T47D (cell line): ENCODE results near the gene GNB1L.
A peak's percentile ranks its signal among the peaks of the same experiment; 100 is the strongest.

Source experiments
- DNase-seq, 2 experiments: peaks; one replicate each; pipeline versions ENCODE4 v3.0.0 to v3.0.0-alpha.2; 2011 to 2012; ENCODE audit warnings: low read depth in 1 of 2, low spot score in 1 of 2
- JUND ChIP-seq: IDR thresholded peaks from 2 replicates; pipeline ENCODE4 v1.6.1; 2012; ENCODE audit warnings: low read depth
- in situ Hi-C: cut with HindIII; loops from 2 replicates; pipeline ENCODE4 v1.10.0; 2016; ENCODE audit warnings: low sequenced_read_pairs, low pct_unique_long_range_greater_than_20kb

The GNB1L gene

GRCh38 chr22:19824212-19824925, 30.3 kb downstream of the GNB1L start:
- in situ Hi-C loops, result no loop called here
- TF ChIP-seq JUND, result no peak

DNA sequence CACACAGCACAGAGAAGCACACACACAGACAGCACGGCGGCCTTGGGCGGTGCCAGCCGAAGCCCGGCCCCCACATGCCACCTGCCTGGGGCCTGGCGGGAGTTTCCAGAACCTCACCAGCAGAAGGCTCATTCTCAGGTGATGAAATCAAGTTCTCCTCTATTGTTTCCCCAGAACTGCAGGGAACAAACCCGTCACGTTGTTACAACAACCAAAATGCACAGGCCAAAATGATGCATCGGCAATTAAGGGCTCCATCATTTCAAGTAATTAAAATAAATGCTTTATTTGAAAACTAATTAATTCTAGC, 30.8 kb downstream of the GNB1L start:
- TF ChIP-seq JUND, result no peak

More at GRCh38 chr22:19824212-19824925, 30.3 kb downstream of the GNB1L start:
- no peak for DNase-seq

DNA sequence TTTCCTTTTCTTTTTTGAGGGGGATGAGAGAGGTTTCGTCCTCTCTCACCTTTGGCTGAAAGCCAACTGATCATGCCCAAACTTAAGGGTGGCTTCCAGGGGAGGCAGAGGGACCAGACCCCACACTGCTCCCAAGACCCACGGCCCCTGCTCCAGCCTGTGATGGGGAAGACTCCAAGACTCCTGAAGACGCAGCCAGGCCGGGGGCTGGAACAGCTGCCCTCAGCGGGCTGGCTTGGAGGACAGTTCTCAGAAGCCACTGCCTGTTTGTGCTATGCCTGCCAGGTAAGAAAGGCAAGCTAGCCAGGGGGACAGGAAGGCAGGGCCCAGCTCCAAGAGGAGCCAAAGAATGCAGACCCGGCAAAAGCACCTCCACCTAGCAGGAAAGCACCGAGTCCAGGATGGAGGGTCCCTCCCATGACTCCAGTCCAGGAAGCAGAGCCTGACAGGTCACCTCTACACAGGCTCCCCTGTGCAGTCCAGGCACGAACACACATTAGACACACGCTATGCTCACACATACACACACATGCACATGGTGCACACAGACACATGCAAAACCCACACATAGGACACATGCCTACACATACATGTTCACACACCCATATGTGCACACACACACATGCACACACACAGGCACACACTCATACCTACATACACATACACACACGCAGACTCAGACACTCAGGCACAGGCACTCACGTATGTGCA, 31.3 kb downstream of the GNB1L start:
- no peak for DNase-seq
- no peak for TF ChIP-seq JUND
- in situ Hi-C loops, result no loop called here

More for the DNA sequence above, 30.8 kb downstream of the GNB1L start:
- DNase-seq, result peak; percentile 49 to 67
- in situ Hi-C loops, result no loop called here

GRCh38 chr22:19822301-19823117, 32.2 kb downstream of the GNB1L start:
- TF ChIP-seq JUND, result no peak
- in situ Hi-C loops, result no loop called here
- DNase-seq, result no peak

GRCh38 chr22:19821523-19822300, 33.0 kb downstream of the GNB1L start:
- no peak for DNase-seq
- no peak for TF ChIP-seq JUND
- in situ Hi-C loops, result no loop called here

GRCh38 chr22:19820880-19821522, 33.7 kb downstream of the GNB1L start:
- no peak for TF ChIP-seq JUND
- in situ Hi-C loops, result no loop called here
- no peak for DNase-seq

GRCh38 chr22:19819911-19820879, 34.5 kb downstream of the GNB1L start:
- in situ Hi-C loops, result no loop called here
- TF ChIP-seq JUND, result no peak
- no peak for DNase-seq

GRCh38 chr22:19819208-19819910, 35.3 kb downstream of the GNB1L start:
- in situ Hi-C loops, result no loop called here
- DNase-seq, result no peak
- TF ChIP-seq JUND, result no peak

DNA sequence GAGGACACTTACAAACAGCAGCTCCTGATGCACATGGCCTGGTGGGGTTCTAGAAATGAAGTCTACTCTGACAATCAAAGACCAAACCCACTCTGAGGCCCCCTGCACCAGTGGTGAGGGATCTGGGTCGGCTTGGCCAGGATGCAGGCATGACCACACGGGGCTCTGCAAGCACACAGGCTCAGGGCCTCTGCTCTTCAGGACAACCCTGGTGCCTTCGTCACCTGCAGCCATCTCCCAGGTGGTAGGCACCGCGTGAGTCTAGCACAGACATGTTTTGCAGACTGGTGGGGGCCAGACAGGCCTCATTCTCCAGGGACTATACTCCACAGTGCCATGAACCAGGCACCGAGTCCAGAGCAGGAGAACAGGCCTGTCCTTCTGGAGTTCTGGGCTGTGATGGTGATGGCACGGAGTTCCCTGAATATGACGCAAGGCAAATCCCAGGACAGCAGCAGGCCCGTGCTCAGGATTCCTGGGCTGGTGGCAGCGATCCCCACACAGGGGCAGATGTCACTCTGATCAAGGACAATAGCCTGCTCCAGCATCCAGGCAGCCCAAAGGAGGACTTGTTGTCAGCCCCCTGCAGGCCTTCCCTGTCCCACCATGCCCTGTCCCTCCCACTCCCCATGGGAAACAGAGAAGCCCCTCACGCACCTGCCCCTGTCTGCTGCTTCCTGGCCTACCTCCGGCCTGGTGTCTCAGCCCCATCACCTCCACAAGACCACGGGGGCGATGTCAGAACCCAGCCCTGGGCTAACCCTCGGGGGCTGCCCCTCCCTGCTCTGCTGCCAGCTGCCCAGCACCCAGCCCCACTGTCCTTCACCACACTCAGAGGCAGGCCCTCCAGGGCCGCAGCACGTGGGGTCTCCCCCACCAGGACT, 36.1 kb downstream of the GNB1L start:
- DNase-seq, result no peak
- in situ Hi-C loops, result no loop called here
- TF ChIP-seq JUND, result no peak
